Stimulated activated CD8-positive, alpha-beta memory T cell treated with anti-CD3 and anti-CD28 coated beads, Interleukin-12 subunit alpha, Interleukin-12 subunit beta, amount 100 ng/mL, for 1 hour (primary cell): ENCODE data around the gene EXPH5.
A peak's percentile ranks its signal among the peaks of the same experiment; 100 is the strongest.

ENCODE experiments used
- DNase-seq: peaks from one replicate; pipeline ENCODE4 v3.0.0-alpha.2; 2020; ENCODE audit warnings: low read depth

EXPH5 gene

GRCh38 chr11:108562746-108563581, 30.6 kb downstream of the EXPH5 start:
- DNase-seq = no peak

- no peak for DNase-seq
These were observed 32.0 kb downstream of the EXPH5 start for GRCh38 chr11:108561535-108561991.

- no peak for DNase-seq
These were observed 33.7 kb downstream of the EXPH5 start for GRCh38 chr11:108559904-108560303.

- DNase-seq = no peak
These were observed 34.2 kb downstream of the EXPH5 start for GRCh38 chr11:108559340-108559739.

GRCh38 chr11:108558222-108558621, 35.3 kb downstream of the EXPH5 start:
- no peak for DNase-seq

- no peak for DNase-seq
These were observed 37.5 kb downstream of the EXPH5 start for GRCh38 chr11:108556019-108556418.

GRCh38 chr11:108551651-108552462, 41.7 kb downstream of the EXPH5 start:
- no peak for DNase-seq

GRCh38 chr11:108549319-108549885, 44.2 kb downstream of the EXPH5 start:
- DNase-seq = no peak

GRCh38 chr11:108545909-108546501, 47.6 kb downstream of the EXPH5 start:
- no peak for DNase-seq

GRCh38 chr11:108543316-108543964, 50.1 kb downstream of the EXPH5 start:
- DNase-seq = no peak

- DNase-seq = no peak
These were observed 52.0 kb downstream of the EXPH5 start for GRCh38 chr11:108541531-108541930.

GRCh38 chr11:108538502-108538901, 55.1 kb downstream of the EXPH5 start:
- DNase-seq = no peak

GRCh38 chr11:108538022-108538424, 55.5 kb downstream of the EXPH5 start:
- DNase-seq = peak; percentile 8

- no peak for DNase-seq
These were observed 56.8 kb downstream of the EXPH5 start for GRCh38 chr11:108536783-108537182.

GRCh38 chr11:108535384-108535955, 58.1 kb downstream of the EXPH5 start:
- no peak for DNase-seq

- DNase-seq = no peak
These were observed 59.2 kb downstream of the EXPH5 start for GRCh38 chr11:108534274-108534882.

GRCh38 chr11:108530426-108530825, 63.1 kb downstream of the EXPH5 start:
- no peak for DNase-seq

- DNase-seq = no peak
These were observed 66.2 kb downstream of the EXPH5 start for GRCh38 chr11:108527382-108527781.

- no peak for DNase-seq
These were observed 68.4 kb downstream of the EXPH5 start for GRCh38 chr11:108525161-108525560.

GRCh38 chr11:108524422-108524821, 69.1 kb downstream of the EXPH5 start:
- no peak for DNase-seq

GRCh38 chr11:108522318-108522717, 71.2 kb downstream of the EXPH5 start:
- DNase-seq = no peak
